Effector CD8-positive, alpha-beta T cell (primary cell): ENCODE measurements around the gene ANO10.
"Not testable (repeated sequence)": the region's sequence is repeated elsewhere in the genome, so short reads cannot be mapped to it uniquely, and the experiment has no call there.

ENCODE experiments used
- DNase-seq: peaks from one replicate; lab custom pipeline; 2025; lab: John Stamatoyannopoulos, UW

ANO10 gene

DNA sequence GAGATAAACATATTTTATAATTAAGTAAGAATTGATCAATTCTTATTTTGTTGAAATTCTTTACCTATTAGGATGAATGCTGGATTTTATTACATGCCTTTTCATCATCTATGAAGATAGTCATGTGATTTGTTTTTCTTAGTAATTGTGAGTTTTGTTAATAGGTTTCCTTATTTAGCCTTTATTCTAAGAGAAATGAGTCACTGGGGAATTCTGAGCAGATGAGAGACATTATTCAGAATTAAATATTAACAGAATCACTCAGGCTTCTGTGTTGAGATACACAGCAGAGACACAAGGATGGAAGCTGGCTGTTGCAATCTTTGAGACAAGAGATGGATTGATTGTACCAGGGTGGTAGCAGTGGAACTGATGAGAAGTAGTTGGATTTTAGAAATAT, 7.4 kb upstream of the ANO10 start:
- no peak for DNase-seq

DNA sequence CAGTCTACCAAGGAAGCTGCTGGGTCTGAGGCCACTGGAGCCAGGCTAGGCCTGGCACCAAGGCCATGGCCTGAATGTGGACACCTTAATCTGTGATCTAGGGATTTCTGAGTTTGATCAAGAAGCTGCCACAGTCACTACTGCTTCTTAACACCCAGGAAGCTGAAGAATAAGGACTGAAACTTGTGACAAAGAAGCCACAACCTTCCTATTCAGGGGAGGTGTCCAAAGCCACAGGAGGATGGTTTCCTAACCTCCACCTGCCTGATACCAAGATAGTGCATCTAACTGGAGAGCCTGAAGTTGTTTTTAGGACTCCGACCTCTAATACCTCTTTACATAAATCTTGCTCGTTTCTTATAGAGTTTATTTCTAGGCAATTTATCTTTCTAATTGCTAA, 5.5 kb upstream of the ANO10 start:
- DNase-seq, result no peak

GRCh38 chr3:43624619-43625305, 3.0 kb upstream of the ANO10 start:
- no peak for DNase-seq

DNA sequence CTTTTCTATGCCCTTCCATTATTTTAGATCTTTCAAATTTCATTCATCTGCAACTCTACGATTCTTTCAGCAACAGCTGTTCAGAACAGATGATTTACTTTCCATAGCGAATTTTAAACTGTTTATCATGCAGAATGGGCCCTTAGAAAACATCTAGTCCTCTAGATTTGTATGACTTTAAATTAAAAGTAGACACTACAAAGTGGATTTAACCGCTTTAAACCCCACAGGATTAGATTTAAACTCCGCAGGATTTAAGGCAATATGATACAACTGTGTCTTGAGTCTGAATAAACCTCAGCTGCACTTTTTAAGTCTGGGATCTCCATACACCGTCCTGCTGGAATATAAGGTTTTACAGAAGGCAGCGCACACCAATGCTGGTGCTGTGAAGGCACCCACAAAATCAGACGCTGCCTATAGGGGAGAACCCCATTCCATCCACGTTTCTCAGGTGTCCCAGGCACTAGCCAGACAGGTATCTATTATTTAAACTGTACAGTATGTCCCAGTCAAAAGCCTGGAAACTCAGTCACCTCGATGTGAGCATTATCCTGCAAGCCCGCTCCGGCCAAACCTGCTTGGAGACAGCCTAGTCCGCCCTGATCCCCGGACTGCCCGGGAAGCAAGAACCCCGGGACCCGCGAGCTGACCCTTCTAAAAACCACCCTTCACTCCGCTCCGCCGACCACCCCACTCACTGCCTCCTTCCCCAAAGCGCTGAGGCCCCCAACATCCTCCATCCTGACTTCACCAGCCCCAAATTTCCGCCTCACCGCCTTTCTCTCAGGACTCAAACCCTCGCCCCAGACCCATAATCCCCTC, 768 bp downstream of the ANO10 start:
- DNase-seq, result peak; percentile 17

DNA sequence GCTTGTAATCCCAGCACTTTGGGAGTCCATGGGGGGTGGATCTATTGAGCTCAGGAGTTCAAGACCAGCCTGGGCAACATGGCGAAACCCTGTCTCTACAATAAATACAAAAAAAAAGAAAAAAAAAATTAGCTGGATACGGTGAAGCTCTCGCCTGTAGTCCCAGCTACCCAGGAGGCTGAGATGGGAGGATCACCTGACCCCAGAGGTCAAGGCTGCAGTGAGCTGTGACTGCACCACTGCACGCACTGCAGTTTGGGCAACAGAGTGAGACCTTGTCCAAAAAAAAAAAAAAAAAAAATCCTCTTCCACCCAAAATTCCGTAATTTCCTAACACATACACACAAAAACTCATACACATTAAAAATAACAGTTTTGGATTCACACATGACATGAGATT, 2.2 kb downstream of the ANO10 start:
- no peak for DNase-seq

DNA sequence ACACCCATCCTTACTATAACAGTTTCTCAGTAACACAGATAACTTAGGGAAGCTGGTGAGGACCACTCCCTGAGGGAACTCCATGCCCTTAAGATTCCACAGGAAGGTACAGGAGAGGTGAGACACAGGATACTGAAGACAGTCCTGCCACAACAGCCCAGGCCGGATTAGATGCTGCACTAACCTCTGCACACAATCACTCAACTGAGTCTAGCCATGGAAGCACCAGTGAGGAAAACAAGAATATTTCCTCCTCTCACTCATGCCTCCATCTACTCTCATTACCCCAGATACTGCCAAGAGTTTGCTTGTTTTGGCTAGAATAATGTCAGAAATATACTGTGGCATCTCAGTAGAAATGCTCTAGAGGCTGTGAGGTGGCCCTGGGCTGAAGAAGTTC, 3.7 kb downstream of the ANO10 start:
- no peak for DNase-seq

DNA sequence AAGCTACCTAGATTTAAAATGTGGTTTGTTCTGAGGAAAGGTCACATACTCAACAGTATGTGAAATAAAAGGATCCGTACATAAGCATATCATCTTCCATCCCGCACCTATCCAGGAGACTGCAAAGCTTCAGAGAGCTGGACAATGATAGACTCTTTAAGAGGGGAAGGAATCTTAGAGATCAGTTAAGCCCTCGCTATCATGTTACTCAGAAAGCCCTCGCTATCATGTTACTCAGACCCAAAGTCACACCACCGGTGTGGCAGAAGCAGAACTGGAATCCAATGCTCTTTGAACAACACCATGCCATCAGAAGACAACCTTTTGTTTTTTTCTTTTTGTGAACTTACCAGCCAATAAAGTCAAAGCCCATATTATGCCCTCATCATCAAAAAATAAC, 5.8 kb downstream of the ANO10 start:
- DNase-seq, result no peak

GRCh38 chr3:43615133-43615532, 6.7 kb downstream of the ANO10 start:
- no peak for DNase-seq

GRCh38 chr3:43613976-43614375, 7.8 kb downstream of the ANO10 start:
- no peak for DNase-seq

- DNase-seq, result no peak
Measured at GRCh38 chr3:43612419-43612818, 9.4 kb downstream of the ANO10 start.

GRCh38 chr3:43609406-43609805, 12.4 kb downstream of the ANO10 start:
- no peak for DNase-seq

- DNase-seq, result no peak
Measured at GRCh38 chr3:43608751-43609150, 13.1 kb downstream of the ANO10 start.

DNA sequence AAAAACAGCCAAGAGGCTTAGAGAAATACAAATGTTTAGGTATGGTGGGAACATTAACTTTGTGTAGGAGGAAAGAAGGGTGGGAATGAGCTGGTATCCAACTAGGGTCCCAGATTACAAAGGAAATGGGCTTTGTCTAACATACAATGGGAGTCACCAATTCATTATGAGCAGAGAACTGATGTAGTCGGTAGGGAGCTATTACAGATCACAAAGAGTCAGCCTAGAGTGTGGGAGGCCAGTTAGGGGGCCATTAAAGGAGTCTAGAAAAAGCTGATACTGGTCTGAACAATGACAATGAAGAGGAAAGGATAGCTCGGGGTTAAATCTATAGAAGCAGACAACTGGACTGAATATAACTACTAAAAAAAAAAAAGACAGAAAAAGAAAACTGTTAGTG, 15.5 kb downstream of the ANO10 start:
- no peak for DNase-seq

DNA sequence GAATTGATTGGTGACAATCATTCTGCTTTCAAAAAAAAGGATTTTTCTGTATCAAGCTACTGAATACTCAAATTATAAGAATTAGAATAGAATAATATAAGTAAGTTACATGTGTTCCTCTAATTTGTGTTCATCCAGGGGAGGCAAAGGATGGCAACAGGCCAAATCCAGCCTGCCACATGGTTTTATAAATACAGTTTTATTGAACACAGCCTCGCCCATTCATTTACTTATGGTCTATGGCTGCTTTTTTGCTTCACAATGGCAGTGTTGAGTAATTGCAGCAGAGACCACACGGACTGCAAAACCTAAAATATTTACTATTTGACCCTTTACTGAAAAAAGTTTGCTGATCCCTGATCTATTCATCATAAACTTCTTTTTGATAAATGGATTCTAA, 21.9 kb downstream of the ANO10 start:
- not testable (repeated sequence) for DNase-seq

- DNase-seq, result no peak
Measured at GRCh38 chr3:43597961-43598360, 23.9 kb downstream of the ANO10 start.

DNA sequence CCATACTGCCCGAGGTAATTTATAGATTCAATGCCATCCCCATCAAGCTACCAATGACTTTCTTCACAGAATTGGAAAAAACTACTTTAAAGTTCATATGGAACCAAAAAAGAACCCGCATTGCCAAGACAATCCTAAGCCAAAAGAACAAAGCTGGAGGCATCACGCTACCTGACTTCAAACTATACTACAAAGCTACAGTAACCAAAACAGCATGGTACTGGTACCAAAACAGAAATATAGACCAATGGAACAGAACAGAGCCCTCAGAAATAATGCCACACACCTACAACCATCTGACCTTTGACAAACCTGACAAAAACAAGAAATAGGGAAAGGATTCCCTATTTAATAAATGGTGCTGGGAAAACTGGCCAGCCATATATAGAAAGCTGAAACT, 25.6 kb downstream of the ANO10 start:
- not testable (repeated sequence) for DNase-seq

GRCh38 chr3:43595280-43595679, 26.5 kb downstream of the ANO10 start:
- not testable (repeated sequence) for DNase-seq

- DNase-seq, result not testable (repeated sequence)
Measured at GRCh38 chr3:43593588-43593987, 28.2 kb downstream of the ANO10 start.

GRCh38 chr3:43591866-43592265, 29.9 kb downstream of the ANO10 start:
- not testable (repeated sequence) for DNase-seq

DNA sequence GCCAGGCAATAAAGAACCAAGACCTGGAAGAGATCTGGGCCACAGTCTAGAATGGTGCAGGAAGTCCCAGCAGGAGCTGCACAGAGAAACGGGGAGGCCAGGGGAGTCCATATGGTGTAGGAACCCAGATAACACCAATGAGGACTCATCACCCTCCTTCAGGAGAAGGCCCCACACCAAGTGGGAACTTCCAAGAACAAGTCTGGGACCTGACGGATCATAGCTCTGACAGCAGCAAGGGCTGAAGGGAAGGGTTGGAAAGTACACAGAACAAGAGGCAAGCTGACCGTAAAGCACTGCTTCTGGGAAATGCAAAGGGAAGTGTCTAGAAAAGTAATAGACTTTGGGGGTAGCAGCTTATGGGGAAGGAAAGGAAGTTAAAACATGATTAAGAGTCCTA, 34.5 kb downstream of the ANO10 start:
- DNase-seq, result no peak

DNA sequence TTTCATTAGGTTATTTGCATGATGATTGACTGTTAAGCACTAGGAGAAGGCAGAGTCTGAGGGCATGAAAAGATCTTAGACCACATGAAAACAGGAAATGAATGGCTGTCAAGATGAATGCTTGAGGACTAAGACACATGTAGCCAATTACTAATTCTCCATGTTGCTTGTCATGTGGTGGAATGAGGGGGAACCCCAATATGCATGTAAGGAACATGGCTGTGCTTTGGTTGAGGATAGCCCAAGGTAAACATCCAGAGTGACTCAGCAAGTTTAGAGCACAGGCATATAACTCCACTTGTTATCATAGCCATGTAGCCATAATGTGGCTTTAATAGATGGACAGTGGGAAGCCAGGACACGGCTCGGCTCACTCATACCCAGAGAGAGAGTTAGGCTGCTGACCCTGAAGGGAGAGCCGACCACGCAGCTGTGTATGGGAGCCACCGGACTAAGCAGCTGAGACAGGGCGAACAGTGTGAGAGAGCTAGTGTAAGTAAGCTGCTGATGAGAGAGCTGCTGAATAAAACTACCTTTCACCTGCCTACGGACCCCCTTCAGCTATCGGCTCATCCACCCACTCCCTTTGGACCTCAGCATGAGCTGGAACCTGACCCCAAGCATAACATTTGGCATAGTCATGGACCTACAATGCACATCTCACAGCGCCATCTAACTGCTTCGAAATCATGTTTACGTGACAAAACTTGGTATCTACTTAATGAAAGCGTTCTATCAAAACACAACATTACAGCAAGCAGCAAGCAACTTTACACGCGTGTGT, 37.6 kb downstream of the ANO10 start:
- no peak for DNase-seq

DNA sequence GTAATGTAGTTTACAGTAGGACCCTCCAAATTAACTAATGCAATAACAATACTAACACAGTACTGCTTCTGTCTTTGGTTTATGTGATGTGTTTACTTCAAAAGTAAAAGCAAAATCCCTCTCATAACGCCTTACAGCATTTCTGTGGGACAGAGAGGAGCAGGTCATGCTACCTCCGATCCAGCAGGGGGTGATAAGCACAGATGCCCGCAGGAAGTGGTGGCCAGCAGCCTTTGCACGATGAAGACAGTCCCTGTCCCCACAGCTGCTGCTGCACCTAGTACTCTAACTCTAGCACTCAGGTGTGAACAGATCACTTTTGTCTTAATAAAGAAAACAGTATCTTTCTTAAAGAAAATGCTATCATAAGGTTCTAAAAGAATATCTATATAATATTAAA, 38.3 kb downstream of the ANO10 start:
- DNase-seq, result no peak

- no peak for DNase-seq
Measured at GRCh38 chr3:43582866-43583265, 38.9 kb downstream of the ANO10 start.
